ENCODE results near the gene LNX2. TPM values are rescaled to one million over a fixed set of nuclear protein-coding genes. Genes with fewer than 3 reads are reported as not detected.

Gene LNX2
- total RNA-seq, 1 donor from 2014 or later = 4.0 TPM

GRCh38 chr13:27569405-27569804 lies 50.9 kb downstream of the LNX2 start:
- DNase-seq (ENCODE audit: low spot score) = no peak

GRCh38 chr13:27565818-27566217 lies 54.5 kb downstream of the LNX2 start:
- DNase-seq (ENCODE audit: low spot score) = no peak

- DNase-seq (ENCODE audit: low spot score) = no peak
These were observed 57.9 kb downstream of the LNX2 start for GRCh38 chr13:27562457-27562856.

GRCh38 chr13:27559719-27560118 lies 60.6 kb downstream of the LNX2 start:
- no peak for DNase-seq (ENCODE audit: low spot score)

GRCh38 chr13:27556109-27556508 lies 64.2 kb downstream of the LNX2 start:
- DNase-seq (ENCODE audit: low spot score) = no peak

GRCh38 chr13:27551562-27551961 lies 68.8 kb downstream of the LNX2 start:
- no peak for DNase-seq (ENCODE audit: low spot score)

- DNase-seq (ENCODE audit: low spot score) = no peak
These were observed 70.8 kb downstream of the LNX2 start for GRCh38 chr13:27549406-27549981.

GRCh38 chr13:27542220-27542619 lies 78.1 kb downstream of the LNX2 start:
- DNase-seq (ENCODE audit: low spot score) = no peak

- DNase-seq (ENCODE audit: low spot score) = no peak
These were observed 78.9 kb downstream of the LNX2 start for GRCh38 chr13:27541386-27541785.

- DNase-seq (ENCODE audit: low spot score) = no peak
These were observed 83.8 kb downstream of the LNX2 start for GRCh38 chr13:27536361-27537101.

GRCh38 chr13:27535546-27535945 lies 84.8 kb downstream of the LNX2 start:
- DNase-seq (ENCODE audit: low spot score) = no peak

- DNase-seq (ENCODE audit: low spot score) = no peak
These were observed 85.3 kb downstream of the LNX2 start for GRCh38 chr13:27534981-27535380.

- DNase-seq (ENCODE audit: low spot score) = no peak
These were observed 86.0 kb downstream of the LNX2 start for GRCh38 chr13:27534108-27534980.

GRCh38 chr13:27533155-27533643 lies 87.1 kb downstream of the LNX2 start:
- peak; percentile 94 for DNase-seq (ENCODE audit: low spot score)

GRCh38 chr13:27528908-27529307 lies 91.4 kb downstream of the LNX2 start:
- DNase-seq (ENCODE audit: low spot score) = no peak

- DNase-seq (ENCODE audit: low spot score) = no peak
These were observed 93.8 kb downstream of the LNX2 start for GRCh38 chr13:27526516-27526915.

GRCh38 chr13:27524981-27525975 lies 95.1 kb downstream of the LNX2 start:
- no peak for DNase-seq (ENCODE audit: low spot score)

- DNase-seq (ENCODE audit: low spot score) = no peak
These were observed 96.8 kb downstream of the LNX2 start for GRCh38 chr13:27523346-27524073.

- DNase-seq (ENCODE audit: low spot score) = no peak
These were observed 97.5 kb downstream of the LNX2 start for GRCh38 chr13:27522847-27523246.

- DNase-seq (ENCODE audit: low spot score) = no peak
These were observed 104.2 kb downstream of the LNX2 start for GRCh38 chr13:27516103-27516502.

Data from mesenteric fat pad (tissue), 1 donor.